ENCODE measurements around the gene CACNG4.

Gene CACNG4

GRCh38 chr17:66923886-66924285, 40.6 kb upstream of the CACNG4 start:
- TF ChIP-seq CTCF (IDR thresholded peaks at IDR 0.05): no peak
- no peak for DNase-seq (ENCODE audit: low spot score)
- no peak overlapping the region for H3K4me3 ChIP-seq

GRCh38 chr17:66925811-66926500, 38.6 kb upstream of the CACNG4 start:
- no peak for TF ChIP-seq CTCF (IDR thresholded peaks at IDR 0.05)
- H3K27ac ChIP-seq: no peak overlapping the region
- DNase-seq (ENCODE audit: low spot score): no peak
- no peak overlapping the region for H3K4me3 ChIP-seq

More at GRCh38 chr17:66923886-66924285, 40.6 kb upstream of the CACNG4 start:
- H3K27ac ChIP-seq: no peak overlapping the region

- no peak for TF ChIP-seq CTCF (IDR thresholded peaks at IDR 0.05)
- DNase-seq (ENCODE audit: low spot score): no peak
- Histone ChIP-seq H3K4me3 (no peak overlapping the region), H3K27ac (no peak overlapping the region)
Observed at GRCh38 chr17:66928949-66929348, 35.6 kb upstream of the CACNG4 start.

- Histone ChIP-seq H3K4me3 (no peak overlapping the region), H3K27ac (no peak overlapping the region)
- DNase-seq (ENCODE audit: low spot score): no peak
- TF ChIP-seq CTCF (IDR thresholded peaks at IDR 0.05): no peak
Observed at GRCh38 chr17:66929591-66929990, 34.9 kb upstream of the CACNG4 start.

GRCh38 chr17:66930933-66931332, 33.6 kb upstream of the CACNG4 start:
- no peak for TF ChIP-seq CTCF (IDR thresholded peaks at IDR 0.05)

GRCh38 chr17:66932311-66932710, 32.2 kb upstream of the CACNG4 start:
- DNase-seq (ENCODE audit: low spot score): no peak
- no peak overlapping the region for H3K27ac ChIP-seq
- TF ChIP-seq CTCF (IDR thresholded peaks at IDR 0.05): no peak
- H3K4me3 ChIP-seq: no peak overlapping the region

More at GRCh38 chr17:66930933-66931332, 33.6 kb upstream of the CACNG4 start:
- DNase-seq (ENCODE audit: low spot score): no peak
- no peak overlapping the region for H3K27ac ChIP-seq
- no peak overlapping the region for H3K4me3 ChIP-seq

- TF ChIP-seq CTCF (IDR thresholded peaks at IDR 0.05): no peak
- Histone ChIP-seq H3K27ac (no peak overlapping the region), H3K4me3 (no peak overlapping the region)
- DNase-seq (ENCODE audit: low spot score): no peak
Observed at GRCh38 chr17:66934040-66934439, 30.5 kb upstream of the CACNG4 start.

Measured in coronary artery (tissue), 2 donors.